Measurements from ENCODE around the gene LRRC74B. TPM values are rescaled to one million over a fixed set of nuclear protein-coding genes. Genes with fewer than 3 reads are reported as not detected.
"Not testable (repeated sequence)": the region's sequence is repeated elsewhere in the genome, so short reads cannot be mapped to it uniquely, and the experiment has no call there.

LRRC74B gene
- total and polyA plus RNA-seq, 4 experiments from 2014 or later, result not detected

DNA sequence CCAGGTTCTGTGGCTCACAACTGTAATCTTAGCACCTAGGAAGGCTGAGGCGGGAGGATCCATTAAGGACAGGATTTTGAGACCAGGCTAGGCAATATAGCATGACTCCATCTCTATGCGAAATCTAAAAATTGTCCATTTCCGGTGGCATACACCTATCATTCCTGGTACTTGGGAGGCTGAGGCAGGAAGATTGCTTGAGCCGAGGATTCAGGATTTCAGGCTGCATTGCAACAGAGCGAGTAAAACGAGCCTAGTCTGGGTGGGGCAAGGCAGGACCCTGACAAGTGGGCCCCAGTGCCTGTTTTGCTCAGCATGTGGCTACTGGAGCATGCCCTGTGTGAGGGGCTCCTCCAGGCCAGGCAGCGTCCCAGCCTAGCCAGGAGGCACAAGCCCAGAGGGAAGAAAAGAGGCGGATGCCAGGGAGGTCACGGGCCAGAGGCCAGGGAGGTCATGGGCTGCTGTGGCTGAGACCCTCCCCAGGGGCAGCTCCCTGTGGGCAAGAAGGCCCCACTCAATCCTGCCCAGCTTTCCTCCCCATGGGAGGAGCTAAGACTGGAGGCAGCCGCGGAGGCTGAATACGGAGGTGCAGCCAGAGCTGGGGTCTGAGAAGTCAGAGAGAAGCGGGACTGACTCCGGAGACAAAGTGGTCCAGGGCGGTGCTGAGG is 8.4 kb downstream of the LRRC74B start:
- Histone ChIP-seq H3K4me1 (ENCODE audit: insufficient read depth, low read length) (peaks cover 18% of the 10 kb centered on the region), H3K9me3 (ENCODE audit: control insufficient read depth in 1 of 2, low read length in 2 of 2) (no peaks in the 10 kb centered on the region), H3K27me3 (ENCODE audit: insufficient read depth, low read length) (no peaks in the 10 kb centered on the region), H3K36me3 (ENCODE audit: insufficient read depth, low read length) (no peaks in the 10 kb centered on the region), H3K27ac (ENCODE audit: low read depth, low read length) (no peak overlapping the region), H3K4me3 (ENCODE audit: low read length in 2 of 2) (no peak overlapping the region)
- no peaks in the 10 kb centered on the region for H3K36me3 Mint-ChIP-seq
- H3K4me1 Mint-ChIP-seq, result peaks cover 11 to 17% (median 14%) of the 10 kb centered on the region in 4 donors
- peak overlapping the region in 1 of 7 donors; percentile 63 for H3K27ac Mint-ChIP-seq
- no peaks in the 10 kb centered on the region for H3K9me3 Mint-ChIP-seq
- intact Hi-C loops (cut with micrococcal nuclease), result no loop called here
- DNase-seq, result no peak
- peaks cover 0 to 3% of the 10 kb centered on the region in 2 donors for H3K27me3 Mint-ChIP-seq
- ChIA-PET POLR2A (ENCODE audit: partially characterized antibody) (no interaction called here), CTCF (ENCODE audit: partially characterized antibody) (interaction anchor here (0.6 to 0.7 kb wide), 2 partner anchors 47 to 178 kb away, joined by 3 read pairs; no protein-coding TSS in a partner anchor)
- peak overlapping the region in 2 of 8 donors; percentile 50 to 55 for H3K4me3 Mint-ChIP-seq

DNA sequence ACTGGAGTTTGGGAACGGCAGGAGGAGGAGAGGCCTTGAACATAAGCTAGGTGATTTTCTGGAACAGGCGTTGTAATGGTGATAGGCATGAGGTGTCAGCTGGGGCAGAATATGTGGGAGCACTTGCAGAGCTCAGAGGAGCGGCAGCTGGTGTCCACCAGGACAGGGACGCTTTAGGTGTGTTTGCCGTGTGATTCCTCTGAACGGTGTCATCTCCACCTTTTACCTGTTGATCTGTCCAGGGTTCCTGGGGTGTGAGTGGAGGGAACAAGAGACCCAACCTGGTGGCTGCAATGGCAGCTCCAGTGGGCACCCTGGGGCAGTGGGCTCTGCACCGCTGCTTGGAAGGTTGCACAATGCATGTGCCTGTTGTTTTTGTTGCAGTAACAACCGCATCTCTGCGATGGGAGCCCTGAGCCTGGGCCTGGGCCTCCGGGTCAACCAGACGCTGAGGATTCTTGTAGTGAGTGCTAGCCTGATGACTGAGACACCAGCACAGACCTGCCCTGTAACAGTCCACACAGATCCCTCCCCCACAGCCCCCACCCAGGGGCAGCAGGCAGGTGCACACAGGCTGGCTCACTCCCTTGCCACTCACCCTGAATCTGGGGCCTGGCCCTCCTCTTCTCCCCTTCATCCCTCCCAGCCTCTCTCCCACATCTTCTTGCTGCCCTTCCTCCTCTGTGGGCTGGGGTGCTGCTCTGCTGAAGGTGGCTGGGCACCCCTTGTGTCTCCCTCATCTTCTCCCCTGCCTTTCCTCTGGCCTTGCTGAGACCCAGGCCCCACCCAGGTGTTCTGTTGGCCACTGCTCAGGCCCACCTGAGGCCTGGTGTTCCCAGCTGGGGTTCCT is 9.2 kb downstream of the LRRC74B start:
- H3K27ac Mint-ChIP-seq, result peak overlapping the region in 2 of 7 donors; percentile 48 to 63
- no peak overlapping the region for H3K27ac ChIP-seq (ENCODE audit: low read depth, low read length)
- ChIA-PET POLR2A (ENCODE audit: partially characterized antibody) (no interaction called here), CTCF (ENCODE audit: partially characterized antibody) (interaction anchor here (0.6 kb wide), 1 partner anchor 179 kb away, joined by 3 read pairs; no protein-coding TSS in a partner anchor)
- H3K27me3 ChIP-seq (ENCODE audit: insufficient read depth, low read length), result no peaks in the 10 kb centered on the region
- H3K36me3 Mint-ChIP-seq, result no peaks in the 10 kb centered on the region
- peaks cover 11 to 17% (median 14%) of the 10 kb centered on the region in 4 donors for H3K4me1 Mint-ChIP-seq
- intact Hi-C loops (cut with micrococcal nuclease), result no loop called here
- H3K4me3 ChIP-seq (ENCODE audit: low read length in 2 of 2), result no peak overlapping the region
- DNase-seq, result no peak
- H3K4me1 ChIP-seq (ENCODE audit: insufficient read depth, low read length), result peaks cover 18% of the 10 kb centered on the region
- peaks cover 0 to 3% of the 10 kb centered on the region in 2 donors for H3K27me3 Mint-ChIP-seq
- no peaks in the 10 kb centered on the region for H3K36me3 ChIP-seq (ENCODE audit: insufficient read depth, low read length)
- H3K4me3 Mint-ChIP-seq, result peak overlapping the region in 3 of 8 donors; percentile 46 to 55 (median 50)
- H3K9me3 ChIP-seq (ENCODE audit: control insufficient read depth in 1 of 2, low read length in 2 of 2), result no peaks in the 10 kb centered on the region
- H3K9me3 Mint-ChIP-seq, result no peaks in the 10 kb centered on the region

DNA sequence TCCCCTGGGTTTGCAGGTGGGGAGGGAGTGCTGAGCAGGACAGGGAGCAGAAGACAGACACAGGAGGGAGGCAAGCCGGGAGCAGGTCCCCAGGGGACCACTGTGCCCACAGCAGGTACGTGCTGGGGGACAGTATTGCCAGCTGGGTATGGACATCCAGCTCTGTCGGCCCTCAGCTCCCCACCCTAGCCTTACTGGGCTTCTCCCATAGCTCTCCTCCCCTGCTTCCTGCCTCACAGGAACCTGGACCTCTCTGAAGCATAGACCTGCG is 9.8 kb downstream of the LRRC74B start:
- peak overlapping the region in 4 of 8 donors; percentile 39 to 73 (median 65) for H3K4me3 Mint-ChIP-seq
- Histone ChIP-seq H3K27me3 (ENCODE audit: insufficient read depth, low read length) (no peaks in the 10 kb centered on the region), H3K4me1 (ENCODE audit: insufficient read depth, low read length) (peaks cover 18% of the 10 kb centered on the region), H3K27ac (ENCODE audit: low read depth, low read length) (no peak overlapping the region), H3K36me3 (ENCODE audit: insufficient read depth, low read length) (no peaks in the 10 kb centered on the region), H3K4me3 (ENCODE audit: low read length in 2 of 2) (no peak overlapping the region), H3K9me3 (ENCODE audit: control insufficient read depth in 1 of 2, low read length in 2 of 2) (no peaks in the 10 kb centered on the region)
- intact Hi-C loops (cut with micrococcal nuclease), result no loop called here
- no peak for DNase-seq
- peaks cover 0 to 3% of the 10 kb centered on the region in 2 donors for H3K27me3 Mint-ChIP-seq
- no peaks in the 10 kb centered on the region for H3K36me3 Mint-ChIP-seq
- no peaks in the 10 kb centered on the region for H3K9me3 Mint-ChIP-seq
- ChIA-PET CTCF (ENCODE audit: partially characterized antibody) (no interaction called here), POLR2A (ENCODE audit: partially characterized antibody) (no interaction called here)
- H3K4me1 Mint-ChIP-seq, result peaks cover 11 to 17% (median 14%) of the 10 kb centered on the region in 4 donors
- H3K27ac Mint-ChIP-seq, result peak overlapping the region in 4 of 7 donors; percentile 10 to 80 (median 52)

DNA sequence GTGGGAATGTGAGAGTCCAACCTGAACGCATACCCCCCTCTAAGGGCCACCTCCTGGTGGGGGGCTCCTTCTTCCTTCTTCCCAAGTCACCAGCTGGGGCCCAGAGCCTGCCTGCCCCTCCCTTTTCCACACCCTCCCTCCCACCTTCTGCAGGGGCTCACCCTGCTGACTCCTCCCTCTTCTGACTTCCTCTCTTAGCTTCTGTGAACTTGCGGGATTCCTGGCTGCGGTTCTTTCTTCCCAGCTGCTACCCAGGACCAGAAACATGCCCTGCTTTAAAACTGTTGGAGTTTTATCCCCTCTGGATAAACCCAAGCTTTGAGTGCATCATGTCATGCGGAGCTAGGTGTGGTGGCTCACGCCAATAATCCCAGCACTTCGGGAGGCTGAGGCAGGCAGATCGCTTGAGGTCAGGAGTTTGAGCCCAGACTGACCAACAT is 10.2 kb downstream of the LRRC74B start:
- Mint-ChIP-seq H3K27ac (peak overlapping the region in 4 of 7 donors; percentile 50 to 80 (median 63)), H3K9me3 (no peaks in the 10 kb centered on the region), H3K4me3 (peak overlapping the region in 6 of 8 donors; percentile 36 to 73 (median 56)), H3K36me3 (no peaks in the 10 kb centered on the region), H3K4me1 (peaks cover 11 to 17% (median 14%) of the 10 kb centered on the region in 4 donors), H3K27me3 (peaks cover 0 to 3% of the 10 kb centered on the region in 2 donors)
- Histone ChIP-seq H3K36me3 (ENCODE audit: insufficient read depth, low read length) (no peaks in the 10 kb centered on the region), H3K4me3 (ENCODE audit: low read length in 2 of 2) (no peak overlapping the region), H3K27ac (ENCODE audit: low read depth, low read length) (no peak overlapping the region), H3K4me1 (ENCODE audit: insufficient read depth, low read length) (peaks cover 18% of the 10 kb centered on the region), H3K9me3 (ENCODE audit: control insufficient read depth in 1 of 2, low read length in 2 of 2) (no peaks in the 10 kb centered on the region), H3K27me3 (ENCODE audit: insufficient read depth, low read length) (no peaks in the 10 kb centered on the region)
- intact Hi-C loops (cut with micrococcal nuclease), result no loop called here
- ChIA-PET CTCF (ENCODE audit: partially characterized antibody) (no interaction called here), POLR2A (ENCODE audit: partially characterized antibody) (no interaction called here)
- DNase-seq, result no peak

DNA sequence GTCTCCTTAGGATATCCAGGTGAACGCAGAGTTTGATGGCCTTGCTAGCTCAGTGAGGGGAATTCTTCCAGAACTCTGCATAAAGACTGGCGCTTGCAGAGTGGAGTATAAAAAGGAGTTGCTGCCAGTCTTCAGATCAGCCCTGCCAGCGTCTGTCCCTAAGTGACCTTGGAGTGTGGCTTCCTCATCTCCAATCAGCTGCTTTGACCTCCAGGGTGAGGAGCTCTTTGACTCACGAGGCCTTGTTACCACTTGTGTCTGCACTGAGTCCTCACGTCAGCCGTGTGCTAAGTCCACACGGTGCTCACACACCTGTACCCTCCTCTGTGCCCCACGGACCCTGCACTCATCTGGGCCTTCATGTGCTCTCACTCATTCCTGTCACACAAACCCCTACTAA is 14.6 kb downstream of the LRRC74B start:
- H3K27me3 ChIP-seq (ENCODE audit: insufficient read depth, low read length); H3K9me3 ChIP-seq (ENCODE audit: control insufficient read depth in 1 of 2, low read length in 2 of 2); H3K27me3 Mint-ChIP-seq; POLR2A ChIA-PET (ENCODE audit: partially characterized antibody); H3K4me3 ChIP-seq (ENCODE audit: low read length in 2 of 2); H3K27ac ChIP-seq (ENCODE audit: low read depth, low read length); intact Hi-C loops (cut with micrococcal nuclease); CTCF ChIA-PET (ENCODE audit: partially characterized antibody); H3K4me3 Mint-ChIP-seq; H3K36me3 Mint-ChIP-seq; H3K9me3 Mint-ChIP-seq; DNase-seq; H3K36me3 ChIP-seq (ENCODE audit: insufficient read depth, low read length); H3K27ac Mint-ChIP-seq: not testable (repeated sequence)
- peaks cover 17% of the 10 kb centered on the region for H3K4me1 ChIP-seq (ENCODE audit: insufficient read depth, low read length)
- H3K4me1 Mint-ChIP-seq, result peaks cover 10 to 15% (median 14%) of the 10 kb centered on the region in 4 donors

DNA sequence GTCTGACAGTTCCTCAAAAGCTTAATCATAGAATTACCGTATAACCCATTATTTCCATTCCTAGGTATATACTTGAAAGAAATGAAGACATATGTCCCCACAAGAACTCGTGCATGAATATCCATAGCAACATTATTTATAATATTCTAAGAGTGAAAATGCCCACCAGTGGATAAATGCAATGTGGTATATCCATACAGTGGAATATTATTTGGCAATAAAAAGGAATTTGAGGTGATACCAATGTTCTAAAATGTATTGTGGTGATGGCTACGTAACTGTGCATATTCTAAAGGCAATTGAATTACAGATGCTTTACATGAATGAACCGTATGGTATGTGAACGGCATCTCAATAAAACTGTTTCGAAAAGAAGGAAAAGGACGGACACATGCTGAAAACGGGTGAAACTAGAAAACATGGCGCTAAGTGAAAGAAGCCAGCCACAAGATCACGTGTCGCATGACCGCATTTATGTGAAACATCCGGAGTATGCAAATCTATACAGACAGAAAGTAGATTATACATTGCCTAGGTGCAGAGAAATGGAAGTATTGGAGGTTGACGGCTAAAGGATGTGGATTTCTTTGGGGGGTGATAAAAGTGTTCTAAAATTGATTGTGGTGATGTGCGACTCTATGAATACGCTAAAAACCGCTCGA is 16.0 kb downstream of the LRRC74B start:
- H3K36me3 ChIP-seq (ENCODE audit: insufficient read depth, low read length); H3K36me3 Mint-ChIP-seq; H3K4me3 Mint-ChIP-seq; H3K9me3 Mint-ChIP-seq; H3K27me3 ChIP-seq (ENCODE audit: insufficient read depth, low read length); H3K9me3 ChIP-seq (ENCODE audit: control insufficient read depth in 1 of 2, low read length in 2 of 2); H3K27me3 Mint-ChIP-seq; POLR2A ChIA-PET (ENCODE audit: partially characterized antibody); H3K27ac ChIP-seq (ENCODE audit: low read depth, low read length); H3K4me1 Mint-ChIP-seq; intact Hi-C loops (cut with micrococcal nuclease); H3K4me3 ChIP-seq (ENCODE audit: low read length in 2 of 2); CTCF ChIA-PET (ENCODE audit: partially characterized antibody); H3K27ac Mint-ChIP-seq; DNase-seq; H3K4me1 ChIP-seq (ENCODE audit: insufficient read depth, low read length): not testable (repeated sequence)

DNA sequence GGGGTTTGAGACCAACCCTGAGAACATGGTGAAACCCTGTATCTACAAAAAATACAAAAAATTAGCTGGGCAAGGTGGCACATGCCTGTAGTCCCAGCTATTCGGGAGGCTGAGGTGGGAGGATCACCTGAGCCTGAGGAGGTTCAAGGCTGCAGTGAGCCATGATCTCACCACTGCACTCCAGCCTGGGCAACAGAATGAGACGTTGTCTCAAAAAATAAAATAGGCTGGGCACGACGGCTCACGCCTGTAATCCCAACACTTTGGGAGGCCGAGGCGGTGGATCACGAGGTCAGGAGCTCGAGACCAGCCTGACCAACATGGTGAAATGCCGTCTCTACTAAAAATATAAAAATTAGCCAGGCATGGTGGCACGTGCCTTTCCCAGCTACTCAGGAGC is 18.7 kb downstream of the LRRC74B start:
- H3K27me3 ChIP-seq (ENCODE audit: insufficient read depth, low read length); H3K4me1 ChIP-seq (ENCODE audit: insufficient read depth, low read length); intact Hi-C loops (cut with micrococcal nuclease); H3K36me3 Mint-ChIP-seq; H3K4me3 ChIP-seq (ENCODE audit: low read length in 2 of 2); H3K27me3 Mint-ChIP-seq; POLR2A ChIA-PET (ENCODE audit: partially characterized antibody); H3K9me3 Mint-ChIP-seq; H3K36me3 ChIP-seq (ENCODE audit: insufficient read depth, low read length); H3K27ac Mint-ChIP-seq; H3K9me3 ChIP-seq (ENCODE audit: control insufficient read depth in 1 of 2, low read length in 2 of 2); H3K4me1 Mint-ChIP-seq; H3K27ac ChIP-seq (ENCODE audit: low read depth, low read length); DNase-seq; H3K4me3 Mint-ChIP-seq: not testable (repeated sequence)
- CTCF ChIA-PET (ENCODE audit: partially characterized antibody), result interaction anchor here (1.0 to 1.1 kb wide), 2 partner anchors 38 to 102 kb away, joined by 3 to 5 read pairs; no protein-coding TSS in a partner anchor

All from CD4-positive, alpha-beta memory T cell (primary cell).